Thyroid gland (tissue), 4 donors: ENCODE measurements around the gene LDHAL6A. TPM values are rescaled to one million over a fixed set of nuclear protein-coding genes. Genes with fewer than 3 reads are reported as not detected.
"Not testable (repeated sequence)": the region's sequence is repeated elsewhere in the genome, so short reads cannot be mapped to it uniquely, and the experiment has no call there.

Source experiments
- DNase-seq, 2 donors: peaks; one replicate each; pipeline ENCODE4 v3.0.0-alpha.2; 2019
- H3K27ac ChIP-seq, 3 donors: fragments of 200-600 bp; sonication (generic); 1 replicate in 2 of 3; 2 replicates in 1 of 3; pipeline ENCODE4 v1.5.1; 2016 to 2019; ENCODE audit warnings: mild to moderate bottlenecking in 1 of 3, moderate library complexity in 1 of 3
- H3K27me3 ChIP-seq: fragments of 200-600 bp; sonication (generic); one replicate; pipeline ENCODE4 v1.5.1; 2019
- H3K36me3 ChIP-seq, 2 donors: fragments of 200-600 bp; sonication (generic); one replicate each; pipeline ENCODE4 v1.5.1; 2016 to 2019
- H3K4me1 ChIP-seq, 2 donors: fragments of 200-600 bp; sonication (generic); one replicate each; pipeline ENCODE4 v1.5.1; 2017 to 2019
- H3K4me3 ChIP-seq, 3 donors: fragments of 200-600 bp; sonication (generic); replicated peaks in 1 of 3; 1 replicate in 2 of 3; 2 replicates in 1 of 3; pipeline ENCODE4 v1.5.1; 2016; ENCODE audit warnings: mild to moderate bottlenecking in 1 of 3
- H3K9me3 ChIP-seq: fragments of 200-600 bp; sonication (generic); one replicate; pipeline ENCODE4 v1.5.1; 2017
- CTCF ChIP-seq, 6 experiments: fragments of 200-600 bp in 3 of 6; fragments of 450-650 bp in 3 of 6; sonication (generic) in 3 of 6; IDR thresholded peaks; one replicate each; pipeline ENCODE4 v1.5.1; 2016 to 2019; ENCODE audit warnings: antibody characterized with exemption in 6 of 6, mild to moderate bottlenecking in 2 of 6, inconsistent platforms in 1 of 6, moderate library complexity in 1 of 6
- POLR2A ChIP-seq, 2 donors: fragments of 450-650 bp; IDR thresholded peaks; one replicate each; pipeline ENCODE4 v1.6.1; 2017; ENCODE audit warnings: antibody characterized with exemption in 2 of 2, mild to moderate bottlenecking in 2 of 2, moderate library complexity in 1 of 2
- WGBS, 2 donors: methylation state at CpG; one replicate each; pipeline ENCODE4 v1.1.5; 2017; 5-methylcytosine and 5-hydroxymethylcytosine counted together
- intact Hi-C: fragments of 100-400 bp; cut with DNase I; formaldehyde crosslinking; loops from one replicate; pipeline ENCODE4 v1.15.1; 2023
- total RNA-seq, 4 donors: library from RNA; depleted of rRNA; stranded (reverse); fragments of >200 nt; gene quantifications; one replicate each; pipeline ENCODE4 v1.2.3, GENCODE V29; 2016

The LDHAL6A gene
- total RNA-seq, result not detected

GRCh38 chr11:18455686-18456372 is at the start of gene LDHAL6A:
Gene LDHAL6A (plus strand): TSS chr11:18455856. CDS start chr11:18456681, 825 bp downstream.
- Histone ChIP-seq H3K27me3 (no peaks in the 10 kb centered on the region), H3K27ac (no peak within 1 kb of the TSS), H3K4me3 (no peak within 1 kb of the TSS), H3K9me3 (no peaks in the 10 kb centered on the region), H3K36me3 (no peaks in the 10 kb centered on the region), H3K4me1 (no peaks in the 10 kb centered on the region)
- 62 to 71% methylated on average over 41 to 47 of the region's 47 CpGs for WGBS, 2 donors
- intact Hi-C loops, result no loop called here
- TF ChIP-seq CTCF (IDR thresholded peaks at IDR 0.05) (no peak), POLR2A (IDR thresholded peaks at IDR 0.05) (no peak)
- DNase-seq, result no peak

GRCh38 chr11:18407400-18407799 is 48.3 kb upstream of the LDHAL6A start:
- H3K4me3 ChIP-seq, H3K27me3 ChIP-seq, H3K27ac ChIP-seq, H3K9me3 ChIP-seq, H3K4me1 ChIP-seq, intact Hi-C loops, DNase-seq: not testable (repeated sequence)
- WGBS, 2 donors, result 74 to 82% methylated on average over 3 of the region's 3 CpGs
- H3K36me3 ChIP-seq, result peaks cover 62 to 64% of the 10 kb centered on the region in 2 donors

- Histone ChIP-seq H3K36me3 (peaks cover 48 to 50% of the 10 kb centered on the region in 2 donors), H3K4me1 (no peaks in the 10 kb centered on the region), H3K27me3 (no peaks in the 10 kb centered on the region), H3K9me3 (no peaks in the 10 kb centered on the region), H3K27ac (no peak overlapping the region), H3K4me3 (no peak overlapping the region)
- WGBS, 2 donors, result 93 to 97% methylated on average over 9 of the region's 9 CpGs
- no peak for DNase-seq
- no peak for TF ChIP-seq CTCF (IDR thresholded peaks at IDR 0.05)
- TF ChIP-seq POLR2A (IDR thresholded peaks at IDR 0.05), result no peak
- intact Hi-C loops, result no loop called here
Observed at GRCh38 chr11:18408558-18409291, 46.9 kb upstream of the LDHAL6A start.

- Histone ChIP-seq H3K4me3 (no peak overlapping the region), H3K9me3 (no peaks in the 10 kb centered on the region), H3K4me1 (no peaks in the 10 kb centered on the region), H3K27ac (no peak overlapping the region), H3K36me3 (no peaks in the 10 kb centered on the region), H3K27me3 (no peaks in the 10 kb centered on the region)
- WGBS, 2 donors, result 88 to 90% methylated on average over 3 of the region's 3 CpGs
- no peak for TF ChIP-seq POLR2A (IDR thresholded peaks at IDR 0.05)
- TF ChIP-seq CTCF (IDR thresholded peaks at IDR 0.05), result no peak
- DNase-seq, result no peak
- intact Hi-C loops, result no loop called here
Observed at GRCh38 chr11:18416459-18416858, 39.2 kb upstream of the LDHAL6A start.

- H3K4me3 ChIP-seq, result no peak overlapping the region
- no peaks in the 10 kb centered on the region for H3K36me3 ChIP-seq
- no peaks in the 10 kb centered on the region for H3K9me3 ChIP-seq
- no peaks in the 10 kb centered on the region for H3K4me1 ChIP-seq
- no peak overlapping the region for H3K27ac ChIP-seq
- WGBS, 2 donors, result 89 to 91% methylated on average over 2 of the region's 2 CpGs
- no peak for DNase-seq
- intact Hi-C loops, result no loop called here
- no peaks in the 10 kb centered on the region for H3K27me3 ChIP-seq
- TF ChIP-seq POLR2A (IDR thresholded peaks at IDR 0.05), result no peak
- TF ChIP-seq CTCF (IDR thresholded peaks at IDR 0.05), result no peak
Observed at GRCh38 chr11:18419040-18419439, 36.6 kb upstream of the LDHAL6A start.
